WTC11 (cell line): ENCODE data around the gene SNRPD2. TPM values are rescaled to one million over a fixed set of nuclear protein-coding genes. Genes with fewer than 3 reads are reported as not detected.

Experiments used
- ATAC-seq: fragments of 200-7000 bp; cut with Tn5 transposase; 2 replicates; pipeline ENCODE4 v1.10.0; 2021; ENCODE audit warnings: mild to moderate bottlenecking, moderate library complexity
- CTCF ChIA-PET: fragments of 300-600 bp; sonication (Branson Sonifier 250); formaldehyde crosslinking; loops from one replicate; lab custom pipeline; 2021; ENCODE audit warnings: antibody characterized with exemption; lab: Charles Lee
- POLR2A ChIA-PET: fragments of 350-600 bp; sonication (Branson Sonifier 250); formaldehyde crosslinking; loops from one replicate; lab custom pipeline; 2021; ENCODE audit warnings: antibody characterized with exemption; lab: Charles Lee
- DNase-seq: peaks from one replicate; pipeline ENCODE4 v3.0.0; 2021; ENCODE audit warnings: low spot score
- H3K27ac Mint-ChIP-seq: 2 replicates; pipeline ENCODE4 v1.8.0; 2021; ENCODE audit warnings: mixed read lengths
- H3K27me3 Mint-ChIP-seq: 2 replicates; pipeline ENCODE4 v1.8.0; 2021; ENCODE audit warnings: low read depth, mild to moderate bottlenecking, moderate library complexity, mixed read lengths
- H3K36me3 Mint-ChIP-seq: 2 replicates; pipeline ENCODE4 v1.8.0; 2021; ENCODE audit warnings: mixed read lengths
- H3K4me1 Mint-ChIP-seq: 2 replicates; pipeline ENCODE4 v1.8.0; 2022; ENCODE audit warnings: mixed read lengths
- H3K4me3 Mint-ChIP-seq: 2 replicates; pipeline ENCODE4 v1.8.0; 2021; ENCODE audit warnings: mild to moderate bottlenecking, moderate library complexity, mixed read lengths
- H3K9me3 Mint-ChIP-seq: 2 replicates; pipeline ENCODE4 v1.8.0; 2021; ENCODE audit warnings: mixed read lengths
- CBFB ChIP-seq: sonication (generic); formaldehyde crosslinking; IDR thresholded peaks from 2 replicates; pipeline ENCODE4 v1.8.1; 2022; ENCODE audit warnings: mild to moderate bottlenecking, low read depth, missing genetic modification reagents
- CREM ChIP-seq: sonication (generic); formaldehyde crosslinking; IDR thresholded peaks from 2 replicates; pipeline ENCODE4 v1.8.1; 2022; ENCODE audit warnings: mild to moderate bottlenecking, missing genetic modification reagents, moderate library complexity
- ETV6 ChIP-seq: sonication (generic); formaldehyde crosslinking; IDR thresholded peaks from 2 replicates; pipeline ENCODE4 v1.8.1; 2022; ENCODE audit warnings: mild to moderate bottlenecking, missing genetic modification reagents
- FOXK1 ChIP-seq: sonication (generic); formaldehyde crosslinking; IDR thresholded peaks from 2 replicates; pipeline ENCODE4 v1.8.0; 2022; ENCODE audit warnings: mild to moderate bottlenecking, moderate library complexity, missing genetic modification reagents
- GABPB1 ChIP-seq: sonication (generic); formaldehyde crosslinking; IDR thresholded peaks from 2 replicates; pipeline ENCODE4 v1.8.1; 2023; ENCODE audit warnings: mild to moderate bottlenecking, missing genetic modification reagents
- GRHL2 ChIP-seq: fragments of 250-450 bp; sonication (Bioruptor Pico); IDR thresholded peaks from 2 replicates; pipeline ENCODE4 v1.8.0; 2022; ENCODE audit warnings: mild to moderate bottlenecking, moderate library complexity; ENCODE audit not compliant: insufficient replicate concordance, severe bottlenecking
- HMGA2 ChIP-seq: fragments of 250-450 bp; sonication (Bioruptor Pico); IDR thresholded peaks from 2 replicates; pipeline ENCODE4 v1.4.0; 2021; ENCODE audit warnings: mild to moderate bottlenecking, moderate library complexity
- IRF2 ChIP-seq: sonication (generic); formaldehyde crosslinking; IDR thresholded peaks from 2 replicates; pipeline ENCODE4 v1.8.0; 2022; ENCODE audit warnings: low read depth, missing genetic modification reagents, borderline replicate concordance
- JUN ChIP-seq: sonication (generic); formaldehyde crosslinking; IDR thresholded peaks from 2 replicates; pipeline ENCODE4 v1.8.0; 2023; ENCODE audit warnings: mild to moderate bottlenecking, missing genetic modification reagents
- MXD4 ChIP-seq: fragments of 250-450 bp; sonication (Bioruptor Pico); IDR thresholded peaks from 2 replicates; pipeline ENCODE4 v1.8.0; 2021; ENCODE audit warnings: mild to moderate bottlenecking, moderate library complexity, borderline replicate concordance
- NR2C2 ChIP-seq: sonication (generic); formaldehyde crosslinking; IDR thresholded peaks from 2 replicates; pipeline ENCODE4 v1.8.0; 2022; ENCODE audit warnings: mild to moderate bottlenecking, missing genetic modification reagents
- NR3C1 ChIP-seq: sonication (generic); formaldehyde crosslinking; conservative IDR thresholded peaks from 2 replicates; pipeline ENCODE4 v1.8.1; 2023; ENCODE audit warnings: low read depth, mild to moderate bottlenecking, missing genetic modification reagents
- TEAD1 ChIP-seq: sonication (generic); formaldehyde crosslinking; IDR thresholded peaks from 2 replicates; pipeline ENCODE4 v1.8.0; 2022; ENCODE audit warnings: mild to moderate bottlenecking, missing genetic modification reagents
- ZNF317 ChIP-seq: sonication (generic); formaldehyde crosslinking; IDR thresholded peaks from 2 replicates; pipeline ENCODE4 v1.8.1; 2023; ENCODE audit warnings: low read depth, mild to moderate bottlenecking, moderate library complexity, missing genetic modification reagents, borderline replicate concordance
- total RNA-seq: library from RNA; stranded (reverse); gene quantifications from 3 replicates; pipeline ENCODE4 v1.2.3, GENCODE V29; 2021
- TF ChIP-seq, protein P1 (sequence below): sonication (generic); formaldehyde crosslinking; IDR thresholded peaks from 2 replicates; pipeline ENCODE4 v1.8.1; 2023; ENCODE audit warnings: mild to moderate bottlenecking, missing genetic modification reagents
- TF ChIP-seq, protein P2 (sequence below): sonication (generic); formaldehyde crosslinking; IDR thresholded peaks from 2 replicates; pipeline ENCODE4 v1.8.1; 2023; ENCODE audit warnings: mild to moderate bottlenecking, missing genetic modification reagents, moderate library complexity
- TF ChIP-seq, protein P3 (sequence below): sonication (generic); formaldehyde crosslinking; IDR thresholded peaks from 2 replicates; pipeline ENCODE4 v1.8.0; 2023; ENCODE audit warnings: missing genetic modification reagents
- TF ChIP-seq, protein P4 (sequence below): sonication (generic); formaldehyde crosslinking; IDR thresholded peaks from 2 replicates; pipeline ENCODE4 v1.8.1; 2022; ENCODE audit warnings: low read depth, mild to moderate bottlenecking, moderate library complexity, missing genetic modification reagents, borderline replicate concordance

Gene SNRPD2
- total RNA-seq, 1 experiment from 2014 or later = 739 TPM

DNA sequence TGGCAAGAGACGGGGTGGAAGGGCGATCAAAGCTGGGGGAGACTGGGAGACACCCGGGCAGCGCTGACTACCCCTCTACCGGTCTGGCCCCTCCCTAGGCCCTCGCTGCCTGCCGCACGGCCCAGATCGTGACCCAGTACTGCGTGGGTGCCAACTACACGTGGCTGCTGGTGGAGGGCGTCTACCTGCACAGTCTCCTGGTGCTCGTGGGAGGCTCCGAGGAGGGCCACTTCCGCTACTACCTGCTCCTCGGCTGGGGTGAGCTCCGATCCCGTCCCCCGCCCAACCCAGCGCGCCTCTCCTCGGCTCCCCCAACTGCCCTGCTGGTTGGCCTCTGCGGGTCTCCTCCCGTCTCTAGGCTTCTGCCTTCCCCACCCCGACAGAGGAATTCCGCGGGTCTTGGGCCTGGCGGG lies 14.9 kb downstream of the SNRPD2 start:
- Mint-ChIP-seq H3K27me3 (peaks cover 74% of the 10 kb centered on the region), H3K9me3 (no peaks in the 10 kb centered on the region), H3K4me3 (peak overlapping the region; percentile 83), H3K27ac (no peak overlapping the region), H3K36me3 (no peaks in the 10 kb centered on the region), H3K4me1 (peaks cover 16% of the 10 kb centered on the region)
- TF ChIP-seq TEAD1 = peak; percentile 45; the same call in 1 of the 2 replicates
- no peak for TF ChIP-seq NR3C1
- no peak for DNase-seq
- ATAC-seq = peak; percentile 60
- ChIA-PET CTCF (interaction anchor here (0.6 to 6.7 kb wide), 32 partner anchors 8 to 400 kb away, joined by 3 to 86 read pairs (median 6); partner anchors contain the start of genes EML2, FBXO46, GIPR and QPCTL), POLR2A (interaction anchor here (0.6 to 4.9 kb wide), 12 partner anchors 8 to 177 kb away, joined by 3 to 33 read pairs (median 4); partner anchors contain the start of genes FBXO46, GIPR, QPCTL and SNRPD2)

DNA sequence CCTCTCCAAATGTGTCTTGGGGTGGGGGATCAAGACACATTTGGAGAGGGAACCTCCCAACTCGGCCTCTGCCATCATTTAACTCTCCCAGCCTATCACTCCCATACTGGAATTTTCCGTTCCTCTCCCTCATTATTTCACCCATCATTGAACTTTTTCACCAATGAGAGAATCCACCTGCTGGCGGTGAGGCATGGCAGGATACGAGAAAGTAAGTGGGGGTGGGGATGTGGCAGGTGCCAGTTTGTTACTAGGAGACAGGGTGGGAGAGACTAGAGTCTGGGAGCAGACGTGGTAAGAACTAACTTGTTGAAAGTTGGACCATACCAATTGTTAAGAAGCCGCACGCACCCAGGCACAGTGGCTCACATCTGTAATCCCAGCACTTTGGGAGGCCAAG lies 16.8 kb downstream of the SNRPD2 start:
- DNase-seq (no peak), ATAC-seq (no peak)
- Mint-ChIP-seq H3K27me3 (peaks cover 79% of the 10 kb centered on the region), H3K36me3 (no peaks in the 10 kb centered on the region), H3K4me3 (no peak overlapping the region), H3K27ac (no peak overlapping the region), H3K4me1 (peaks cover 19% of the 10 kb centered on the region)
- POLR2A ChIA-PET = no interaction called here
- TF ChIP-seq MXD4 (CRISPR knock-in tag) (no peak), JUN (CRISPR knock-in tag) (no peak), GRHL2 (CRISPR knock-in tag) (no peak), ETV6 (no peak), NR2C2 (CRISPR knock-in tag) (no peak), ZNF317 (no peak), TEAD1 (no peak), HMGA2 (CRISPR knock-in tag) (no peak), CREM (no peak), GABPB1 (CRISPR knock-in tag) (no peak), IRF2 (CRISPR knock-in tag) (no peak), CBFB (CRISPR knock-in tag) (no peak), FOXK1 (no peak)
- TF ChIP-seq, protein P1, sequence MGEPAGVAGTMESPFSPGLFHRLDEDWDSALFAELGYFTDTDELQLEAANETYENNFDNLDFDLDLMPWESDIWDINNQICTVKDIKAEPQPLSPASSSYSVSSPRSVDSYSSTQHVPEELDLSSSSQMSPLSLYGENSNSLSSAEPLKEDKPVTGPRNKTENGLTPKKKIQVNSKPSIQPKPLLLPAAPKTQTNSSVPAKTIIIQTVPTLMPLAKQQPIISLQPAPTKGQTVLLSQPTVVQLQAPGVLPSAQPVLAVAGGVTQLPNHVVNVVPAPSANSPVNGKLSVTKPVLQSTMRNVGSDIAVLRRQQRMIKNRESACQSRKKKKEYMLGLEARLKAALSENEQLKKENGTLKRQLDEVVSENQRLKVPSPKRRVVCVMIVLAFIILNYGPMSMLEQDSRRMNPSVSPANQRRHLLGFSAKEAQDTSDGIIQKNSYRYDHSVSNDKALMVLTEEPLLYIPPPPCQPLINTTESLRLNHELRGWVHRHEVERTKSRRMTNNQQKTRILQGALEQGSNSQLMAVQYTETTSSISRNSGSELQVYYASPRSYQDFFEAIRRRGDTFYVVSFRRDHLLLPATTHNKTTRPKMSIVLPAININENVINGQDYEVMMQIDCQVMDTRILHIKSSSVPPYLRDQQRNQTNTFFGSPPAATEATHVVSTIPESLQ (CRISPR knock-in tag) = no peak
- TF ChIP-seq, protein P2, sequence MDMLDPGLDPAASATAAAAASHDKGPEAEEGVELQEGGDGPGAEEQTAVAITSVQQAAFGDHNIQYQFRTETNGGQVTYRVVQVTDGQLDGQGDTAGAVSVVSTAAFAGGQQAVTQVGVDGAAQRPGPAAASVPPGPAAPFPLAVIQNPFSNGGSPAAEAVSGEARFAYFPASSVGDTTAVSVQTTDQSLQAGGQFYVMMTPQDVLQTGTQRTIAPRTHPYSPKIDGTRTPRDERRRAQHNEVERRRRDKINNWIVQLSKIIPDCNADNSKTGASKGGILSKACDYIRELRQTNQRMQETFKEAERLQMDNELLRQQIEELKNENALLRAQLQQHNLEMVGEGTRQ = no peak
- TF ChIP-seq, protein P3, sequence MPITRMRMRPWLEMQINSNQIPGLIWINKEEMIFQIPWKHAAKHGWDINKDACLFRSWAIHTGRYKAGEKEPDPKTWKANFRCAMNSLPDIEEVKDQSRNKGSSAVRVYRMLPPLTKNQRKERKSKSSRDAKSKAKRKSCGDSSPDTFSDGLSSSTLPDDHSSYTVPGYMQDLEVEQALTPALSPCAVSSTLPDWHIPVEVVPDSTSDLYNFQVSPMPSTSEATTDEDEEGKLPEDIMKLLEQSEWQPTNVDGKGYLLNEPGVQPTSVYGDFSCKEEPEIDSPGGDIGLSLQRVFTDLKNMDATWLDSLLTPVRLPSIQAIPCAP (CRISPR knock-in tag) = no peak
- TF ChIP-seq, protein P4, sequence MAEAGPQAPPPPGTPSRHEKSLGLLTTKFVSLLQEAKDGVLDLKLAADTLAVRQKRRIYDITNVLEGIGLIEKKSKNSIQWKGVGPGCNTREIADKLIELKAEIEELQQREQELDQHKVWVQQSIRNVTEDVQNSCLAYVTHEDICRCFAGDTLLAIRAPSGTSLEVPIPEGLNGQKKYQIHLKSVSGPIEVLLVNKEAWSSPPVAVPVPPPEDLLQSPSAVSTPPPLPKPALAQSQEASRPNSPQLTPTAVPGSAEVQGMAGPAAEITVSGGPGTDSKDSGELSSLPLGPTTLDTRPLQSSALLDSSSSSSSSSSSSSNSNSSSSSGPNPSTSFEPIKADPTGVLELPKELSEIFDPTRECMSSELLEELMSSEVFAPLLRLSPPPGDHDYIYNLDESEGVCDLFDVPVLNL = no peak
- TF ChIP-seq, all 79 proteins: peak for 0
- CTCF ChIA-PET = interaction anchor here (0.6 to 1.4 kb wide), 3 partner anchors 32 to 101 kb away, joined by 3 to 4 read pairs (median 4); no protein-coding TSS in a partner anchor
- H3K9me3 Mint-ChIP-seq = no peaks in the 10 kb centered on the region
